CD4-positive, alpha-beta T cell treated with Interleukin-1 beta for 1 hour (primary cell): ENCODE results near the gene MLEC.
A peak's percentile ranks its signal among the peaks of the same experiment; 100 is the strongest.

Experiments
- DNase-seq, 2 donors: peaks; one replicate each; pipeline ENCODE4 v3.0.0-alpha.2; 2020 to 2022

MLEC gene

GRCh38 chr12:120686690-120687577 is at the start of gene MLEC:
Gene MLEC, plus strand, starts transcription at chr12:120687149. Its CDS starts 148 bp downstream, at chr12:120687297.
- peak; percentile 99 for DNase-seq

GRCh38 chr12:120639771-120640721 is 46.9 kb upstream of the MLEC start, which contains the start of gene CABP1:
Gene CABP1, plus strand, starts transcription at chr12:120640626. Its CDS starts 60 bp downstream, at chr12:120640686.
- DNase-seq = peak; percentile 66 to 68

GRCh38 chr12:120640861-120641833 is 45.8 kb upstream of the MLEC start:
- peak; percentile 38 to 43 for DNase-seq

- DNase-seq = no peak
Measured at GRCh38 chr12:120642121-120642520, 44.8 kb upstream of the MLEC start.

GRCh38 chr12:120642826-120643225 is 44.1 kb upstream of the MLEC start:
- DNase-seq = no peak

GRCh38 chr12:120643574-120643973 is 43.4 kb upstream of the MLEC start:
- no peak for DNase-seq

GRCh38 chr12:120646044-120646443 is 40.9 kb upstream of the MLEC start:
- no peak for DNase-seq

- no peak for DNase-seq
Measured at GRCh38 chr12:120647375-120647755, 39.6 kb upstream of the MLEC start.

- DNase-seq = no peak
Measured at GRCh38 chr12:120649442-120650232, 37.3 kb upstream of the MLEC start.

- DNase-seq = no peak
Measured at GRCh38 chr12:120650233-120650690, 36.7 kb upstream of the MLEC start.

GRCh38 chr12:120651821-120652220 is 35.1 kb upstream of the MLEC start:
- no peak for DNase-seq

GRCh38 chr12:120652656-120653435 is 34.1 kb upstream of the MLEC start:
- DNase-seq = no peak

- DNase-seq = no peak
Measured at GRCh38 chr12:120653611-120654010, 33.3 kb upstream of the MLEC start.

- DNase-seq = no peak
Measured at GRCh38 chr12:120654656-120655055, 32.3 kb upstream of the MLEC start.

GRCh38 chr12:120656008-120656407 is 30.9 kb upstream of the MLEC start:
- no peak for DNase-seq

GRCh38 chr12:120658286-120659150 is 28.4 kb upstream of the MLEC start:
- no peak for DNase-seq

- no peak for DNase-seq
Measured at GRCh38 chr12:120659151-120659525, 27.8 kb upstream of the MLEC start.

GRCh38 chr12:120661432-120661831 is 25.5 kb upstream of the MLEC start:
- no peak for DNase-seq

GRCh38 chr12:120662879-120663278 is 24.1 kb upstream of the MLEC start:
- DNase-seq = peak in 1 of 2 donors; percentile 42
